ENCODE results near the gene DLL4.

DLL4 gene

DNA sequence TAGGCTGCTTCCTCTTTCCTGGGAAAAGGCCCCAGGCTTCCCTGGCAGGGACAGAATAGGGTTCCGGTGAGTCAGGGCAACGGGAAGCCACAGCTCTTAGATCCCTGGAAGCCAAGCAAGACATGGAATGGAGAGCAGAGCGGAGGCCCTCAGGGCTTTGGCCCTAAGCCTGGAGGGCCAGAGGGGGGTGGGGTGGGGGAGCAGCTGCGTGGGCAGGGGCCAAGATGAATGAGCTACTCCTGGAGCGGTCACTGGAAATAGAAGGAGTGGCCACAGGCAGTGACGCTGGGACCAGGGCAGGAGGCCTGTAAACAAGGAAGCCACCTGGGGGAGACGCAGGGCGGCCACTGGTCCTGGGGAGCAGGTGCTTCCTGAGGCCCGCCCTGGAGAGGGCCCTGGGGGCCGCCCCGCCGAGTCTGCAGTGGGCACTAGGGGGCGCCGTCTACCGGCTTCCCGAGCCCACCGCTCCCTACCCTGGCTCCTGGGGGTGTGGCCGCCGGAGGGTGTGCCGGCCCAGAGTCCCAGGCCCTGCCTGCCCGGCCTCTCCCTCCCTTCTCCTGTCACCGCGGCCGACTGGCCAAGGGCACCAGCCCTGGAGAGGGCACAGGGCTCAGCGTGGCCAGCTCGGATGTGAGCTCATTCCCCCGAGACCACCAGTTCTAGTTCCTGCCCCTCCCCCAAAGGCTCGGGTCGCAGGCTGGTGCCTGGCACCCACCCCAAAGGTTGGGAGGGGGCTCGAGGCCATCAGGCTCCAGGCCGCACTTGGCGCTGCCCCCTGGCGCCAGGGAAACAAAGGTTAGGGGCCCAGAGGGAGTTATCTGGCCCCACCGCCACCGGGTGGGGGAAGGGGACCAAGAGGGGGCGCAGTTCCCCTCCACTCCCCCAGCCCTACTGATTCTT, 22.8 kb upstream of the DLL4 start:
- peak; percentile 41 to 68 for DNase-seq (ENCODE audit: low read depth in 2 of 2)

DNA sequence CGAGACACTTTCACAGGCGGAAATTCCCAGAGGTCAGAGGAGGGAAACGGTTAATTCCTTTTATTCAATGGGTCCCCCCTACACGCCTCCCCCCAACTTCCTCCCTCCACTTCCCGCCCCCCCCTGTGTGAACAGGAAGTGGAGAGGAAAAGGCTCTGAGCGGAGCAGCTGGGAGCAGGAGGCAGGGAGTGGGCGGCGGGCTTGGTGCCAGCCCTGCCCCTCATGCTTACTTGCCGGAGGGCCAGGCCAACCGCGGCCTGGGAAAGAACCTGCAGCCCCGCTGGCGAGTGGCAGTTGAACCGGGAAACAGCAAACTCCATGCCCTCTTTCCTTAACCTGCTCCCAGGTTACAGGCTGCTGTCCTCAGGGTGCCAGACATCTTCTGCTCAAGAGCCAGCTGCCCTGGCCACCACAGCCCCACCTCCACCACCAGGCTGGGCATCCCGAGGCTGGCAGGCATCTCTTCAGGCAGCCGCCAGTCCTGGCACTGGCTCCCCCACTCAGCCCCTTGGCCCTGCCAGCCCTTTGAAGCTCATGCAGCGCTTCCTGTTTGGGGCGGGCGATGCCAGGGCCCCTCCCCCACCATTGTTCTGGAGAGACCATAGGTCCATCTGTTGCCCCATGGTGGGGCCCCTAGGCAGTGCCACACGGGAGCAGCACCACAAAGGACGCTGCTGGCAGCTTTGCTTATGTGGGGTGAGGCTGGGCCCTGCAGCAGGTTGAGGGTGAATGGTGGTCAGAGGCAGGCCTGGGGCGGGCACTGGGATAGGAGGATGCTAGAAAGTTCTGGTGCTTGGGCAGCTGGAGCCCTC, 21.9 kb upstream of the DLL4 start:
- peak in 1 of 2 donors; percentile 43 for DNase-seq (ENCODE audit: low read depth in 2 of 2)

DNA sequence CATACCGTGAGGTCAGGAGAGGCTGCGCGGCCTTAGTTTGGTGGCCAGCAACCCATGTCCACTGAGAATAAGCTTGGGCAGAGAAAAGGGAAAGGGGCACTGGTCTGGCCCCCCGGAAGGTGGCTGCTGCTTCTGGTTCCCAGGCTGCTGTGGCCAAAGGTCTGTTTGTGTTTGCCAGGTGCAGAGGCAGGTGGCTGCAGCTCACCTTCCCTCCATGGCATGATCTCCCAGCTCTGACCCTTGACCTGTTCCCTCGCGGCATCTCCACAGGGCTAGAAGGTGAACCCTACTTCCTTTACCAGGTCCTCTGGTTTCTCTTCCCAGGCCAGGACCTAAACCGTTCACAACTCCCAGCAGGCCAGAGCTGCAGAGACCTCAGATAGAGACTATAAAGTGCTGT, 21.0 kb upstream of the DLL4 start:
- no peak for DNase-seq (ENCODE audit: low read depth in 2 of 2)

DNA sequence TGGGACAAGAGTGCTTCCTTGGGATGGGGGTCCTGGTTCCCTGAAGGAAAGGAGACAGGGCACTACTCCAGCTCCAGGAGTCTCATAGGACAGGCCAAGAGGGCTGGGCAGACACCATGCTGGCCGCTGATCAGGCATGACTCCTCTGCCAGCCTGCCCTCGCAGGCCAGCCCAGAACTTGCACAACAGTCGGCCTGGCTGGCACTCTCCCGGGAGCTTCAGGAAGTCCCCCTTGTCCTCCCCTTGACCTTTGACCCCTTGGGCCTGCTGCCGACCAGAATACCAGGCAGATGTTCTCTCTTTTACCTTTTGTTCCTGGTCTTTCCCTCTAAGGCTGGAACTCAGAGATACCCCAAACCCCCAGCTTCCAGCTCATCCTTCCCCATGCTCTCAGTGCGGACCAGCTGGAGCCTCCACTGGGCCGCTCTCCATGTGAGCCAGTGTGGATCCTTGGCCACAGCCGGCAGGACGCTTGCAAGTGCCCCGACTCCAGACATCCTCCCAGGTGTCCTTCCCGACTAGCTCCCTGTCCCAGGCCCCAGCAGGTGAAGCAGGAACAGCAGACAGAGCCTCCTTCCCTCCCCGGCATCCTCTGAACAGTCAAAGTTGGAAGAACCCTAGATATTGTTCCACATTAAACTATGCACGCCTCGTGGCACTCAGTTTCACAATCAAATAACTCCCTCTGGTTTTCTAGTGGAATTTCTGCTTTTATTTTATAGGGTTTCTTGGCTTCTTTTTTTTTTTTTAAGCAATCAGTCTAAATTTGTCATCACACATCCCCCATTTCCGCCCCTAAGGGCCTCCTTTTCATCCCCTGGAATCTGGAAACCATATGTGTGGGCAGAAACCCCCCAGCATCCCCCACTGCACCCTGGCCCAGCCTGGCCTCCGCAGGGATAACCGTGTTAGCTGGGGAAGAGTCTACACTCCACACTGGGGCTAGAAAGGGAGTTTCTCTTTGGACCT, 19.2 kb upstream of the DLL4 start:
- no peak for DNase-seq (ENCODE audit: low read depth in 2 of 2)

DNA sequence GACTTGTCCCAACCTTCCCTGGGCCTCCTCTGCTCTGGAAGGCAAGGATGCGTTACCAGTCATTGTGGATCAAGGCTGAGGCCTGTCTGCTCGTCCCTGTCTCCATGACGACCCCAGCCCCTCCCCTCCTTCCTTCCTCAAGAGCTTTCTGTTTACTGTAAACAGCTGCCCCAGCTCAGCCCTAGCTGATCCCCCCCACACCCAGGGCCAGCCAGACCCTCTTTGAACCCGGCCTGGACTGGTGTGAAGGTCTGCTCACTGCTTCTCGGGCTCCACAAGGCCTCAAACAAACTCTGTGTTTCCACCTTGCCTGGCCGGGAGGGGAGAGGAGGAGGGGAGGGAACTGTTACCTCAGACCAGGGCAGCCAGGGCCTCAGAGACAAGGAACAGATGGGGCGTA, 18.0 kb upstream of the DLL4 start:
- DNase-seq (ENCODE audit: low read depth in 2 of 2): no peak

DNA sequence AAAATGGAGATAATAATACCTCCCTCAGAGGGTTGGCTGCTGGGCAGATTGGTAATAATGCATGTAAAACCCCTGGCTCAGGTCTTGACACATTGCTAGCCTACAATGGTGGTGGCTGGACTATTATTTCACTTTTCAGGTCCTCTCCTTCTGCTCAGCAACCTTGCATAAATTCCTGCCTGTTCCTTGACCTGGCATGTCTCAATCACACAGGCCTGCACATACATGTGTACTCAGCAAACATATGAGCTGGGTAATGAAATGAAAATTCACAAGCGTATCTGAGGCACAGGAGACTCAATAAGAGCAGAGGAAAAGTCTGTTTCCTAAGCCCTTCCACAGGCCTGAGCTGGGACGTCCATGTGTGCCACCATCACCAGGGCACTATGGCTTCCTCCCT, 17.4 kb upstream of the DLL4 start:
- DNase-seq (ENCODE audit: low read depth in 2 of 2): no peak

DNA sequence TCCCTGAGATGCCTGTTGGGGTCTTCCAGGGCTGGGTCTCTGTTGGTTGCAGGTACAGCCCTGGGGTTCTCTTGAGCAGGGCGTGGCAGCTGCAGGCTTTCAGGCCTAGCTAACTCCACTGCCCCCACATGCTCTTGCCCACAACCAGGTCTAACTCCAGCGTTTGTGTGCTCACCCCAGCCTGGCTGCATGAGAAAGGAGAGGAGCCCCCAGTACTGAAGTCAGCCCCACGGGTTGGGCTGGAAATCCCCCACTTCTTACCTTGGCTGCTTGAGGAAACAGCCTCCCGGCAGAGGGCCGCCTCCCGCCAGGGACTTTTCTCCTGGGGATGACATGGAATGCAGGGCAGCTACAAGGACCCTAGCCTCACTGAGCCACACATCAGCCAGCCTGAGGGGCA, 16.7 kb upstream of the DLL4 start:
- DNase-seq (ENCODE audit: low read depth in 2 of 2): no peak

DNA sequence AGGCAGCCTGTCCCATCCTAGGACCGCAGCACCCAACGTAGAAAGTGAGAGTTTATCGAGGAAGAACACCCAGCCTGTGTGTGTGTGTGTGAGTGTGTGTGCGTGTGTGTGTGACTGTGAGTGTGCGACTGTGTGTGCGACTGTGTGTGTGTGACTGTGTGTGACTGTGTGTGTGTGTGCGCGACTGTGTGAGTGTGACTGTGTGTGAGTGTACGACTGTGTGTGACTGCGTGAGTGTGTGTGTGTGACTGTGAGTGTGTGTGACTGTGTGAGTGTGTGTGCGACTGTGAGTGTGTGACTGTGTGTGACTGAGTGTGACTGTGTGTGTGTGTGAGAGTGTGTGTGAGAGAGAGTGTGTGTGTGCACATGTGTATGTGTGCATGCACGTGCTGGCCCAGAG, 15.1 kb upstream of the DLL4 start:
- DNase-seq (ENCODE audit: low read depth in 2 of 2): no peak

DNA sequence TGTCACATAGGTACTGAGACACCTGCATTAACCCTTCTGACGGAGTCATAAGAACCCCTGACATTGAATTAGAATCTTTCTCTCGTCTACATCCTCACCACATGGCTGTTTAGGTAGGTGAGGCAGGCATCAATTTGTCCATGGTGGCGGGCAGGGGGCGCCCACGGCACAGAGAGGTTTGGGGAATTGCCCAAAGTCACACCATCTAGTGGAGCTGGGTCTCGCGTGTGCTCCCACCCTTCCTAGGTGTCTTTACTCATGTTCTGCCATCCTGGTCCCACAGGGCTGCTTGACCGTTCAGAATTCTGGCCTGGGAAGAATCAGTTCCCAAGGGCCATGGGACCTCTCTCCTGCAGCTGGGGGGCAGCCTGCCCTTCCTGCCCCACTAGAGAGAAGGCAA, 14.7 kb upstream of the DLL4 start:
- DNase-seq (ENCODE audit: low read depth in 2 of 2): no peak

DNA sequence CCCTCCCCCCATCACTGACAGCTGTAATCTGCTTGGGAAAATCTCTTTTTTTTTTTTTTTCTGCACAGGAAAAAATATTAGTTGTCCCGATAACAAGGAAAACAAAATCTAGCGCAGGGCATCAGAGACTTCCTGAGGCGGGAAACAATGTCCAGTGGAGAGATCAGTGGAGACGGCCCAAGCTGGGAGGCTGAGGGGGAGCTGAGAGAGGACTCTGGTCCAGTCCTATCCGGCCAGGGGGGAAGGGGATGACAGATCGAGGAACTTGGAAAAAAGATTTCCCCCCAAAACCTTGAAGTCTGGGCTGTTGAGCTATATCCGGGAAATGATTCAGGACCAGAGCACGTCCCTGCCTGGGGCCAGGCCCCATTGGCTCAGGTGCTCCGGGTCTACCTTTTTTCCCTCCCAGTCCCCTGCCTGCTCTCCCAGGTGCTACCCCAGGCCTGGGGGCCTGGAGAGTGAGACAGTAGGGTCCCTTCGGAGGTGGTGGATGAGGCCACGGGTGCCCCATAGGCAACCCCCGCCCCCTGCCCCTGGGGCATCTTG, 14.0 kb upstream of the DLL4 start:
- no peak for DNase-seq (ENCODE audit: low read depth in 2 of 2)

DNA sequence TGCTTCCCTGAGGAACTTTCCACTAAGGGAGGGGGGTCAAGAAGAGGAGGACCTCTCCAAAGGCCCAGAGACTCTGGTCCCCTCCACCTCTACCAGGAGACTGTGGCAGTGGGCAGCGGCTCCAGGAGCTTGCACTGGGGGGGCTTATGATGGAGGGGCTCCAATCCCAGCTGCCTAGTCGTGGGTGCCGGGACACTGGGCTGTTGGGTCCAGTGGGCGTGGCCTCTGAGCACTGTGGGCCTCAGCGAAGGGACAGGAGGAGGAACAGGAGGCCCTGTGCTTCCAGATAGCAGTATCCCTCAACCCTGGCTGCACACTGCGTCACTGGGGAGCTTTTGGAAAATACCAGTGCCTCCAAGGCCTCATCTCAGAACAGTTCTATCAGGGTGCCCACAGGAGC, 13.5 kb upstream of the DLL4 start:
- no peak for DNase-seq (ENCODE audit: low read depth in 2 of 2)

DNA sequence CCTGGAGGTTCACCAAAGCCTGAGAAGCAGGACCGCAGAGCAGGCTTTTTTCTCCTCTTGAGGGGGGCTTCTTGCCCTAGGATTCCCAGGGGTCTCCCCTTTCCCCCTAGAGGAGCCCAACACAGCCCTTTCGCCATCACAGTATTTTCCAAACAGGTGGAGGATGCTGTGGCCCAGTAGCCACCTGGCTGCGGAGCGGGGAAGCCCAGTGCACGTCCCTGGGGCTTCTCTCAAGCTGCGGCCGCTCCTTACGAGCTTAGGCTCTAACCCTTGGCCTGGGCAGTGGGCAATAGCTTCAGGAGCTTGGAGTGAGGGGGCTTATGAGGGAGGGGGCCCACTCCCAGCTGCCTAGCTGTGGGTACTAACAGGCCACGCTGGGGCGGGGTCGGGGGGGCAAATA, 11.6 kb upstream of the DLL4 start:
- DNase-seq (ENCODE audit: low read depth in 2 of 2): no peak

DNA sequence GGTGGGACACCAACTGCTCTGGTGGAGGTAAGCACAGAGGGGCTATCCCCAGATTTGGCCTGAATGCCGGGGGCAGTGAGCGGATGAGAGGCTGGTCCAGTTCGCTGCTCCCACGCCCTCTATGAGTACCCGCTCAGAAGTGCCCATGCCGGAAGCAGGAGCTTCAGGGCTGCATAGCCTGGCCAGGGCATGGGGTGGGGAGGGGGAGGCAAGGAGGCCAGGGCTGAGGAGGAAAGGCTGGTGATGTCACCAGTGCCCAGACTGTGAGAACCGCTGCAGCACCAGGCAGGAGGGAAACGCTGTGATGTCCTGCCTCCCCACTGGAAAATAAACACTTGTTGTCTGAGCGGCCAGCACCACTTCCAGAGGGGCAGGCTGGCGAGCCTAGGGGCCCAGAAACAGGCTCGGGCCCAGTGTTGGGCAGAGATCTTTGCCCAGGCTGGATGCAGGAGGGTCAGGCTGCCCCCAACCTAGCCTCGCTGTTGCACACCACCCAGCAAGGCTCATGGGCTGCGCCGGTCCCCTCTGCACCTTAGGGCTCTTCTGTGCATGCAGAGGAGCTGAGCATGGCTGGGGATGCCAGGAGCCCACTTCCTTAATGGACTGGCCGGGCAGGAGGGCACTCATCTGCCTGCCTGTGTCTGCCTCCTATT, 10.9 kb upstream of the DLL4 start:
- DNase-seq (ENCODE audit: low read depth in 2 of 2): no peak

DNA sequence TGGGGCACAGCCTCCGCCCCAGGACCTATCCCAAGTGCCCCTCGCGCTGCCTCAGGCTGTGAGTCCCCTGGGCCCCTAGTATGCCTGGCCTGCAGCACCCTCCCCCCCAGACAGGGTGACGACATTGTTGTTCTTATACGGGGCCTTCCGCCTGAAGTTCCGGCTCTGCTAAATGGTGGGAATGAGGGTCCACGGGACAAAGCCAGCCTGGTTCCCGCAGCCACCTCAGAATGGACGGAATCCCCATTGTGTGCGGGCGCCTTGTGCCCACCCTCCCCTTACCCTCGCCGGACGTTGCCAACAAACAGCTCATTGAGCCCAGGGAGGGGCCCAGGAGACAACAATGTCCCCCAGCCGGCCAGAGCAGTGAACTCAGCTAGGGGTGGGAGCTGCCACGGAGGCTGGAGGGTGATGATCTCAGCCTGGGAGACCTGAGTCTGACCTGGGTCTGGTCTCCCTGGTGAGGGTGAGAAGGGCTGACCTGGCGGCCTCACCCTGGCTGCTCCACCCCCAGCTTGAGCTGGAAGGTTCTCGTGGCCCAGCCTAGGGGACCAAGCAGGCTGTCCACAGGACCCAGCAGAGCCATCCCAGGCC, 10.2 kb upstream of the DLL4 start:
- DNase-seq (ENCODE audit: low read depth in 2 of 2): no peak

DNA sequence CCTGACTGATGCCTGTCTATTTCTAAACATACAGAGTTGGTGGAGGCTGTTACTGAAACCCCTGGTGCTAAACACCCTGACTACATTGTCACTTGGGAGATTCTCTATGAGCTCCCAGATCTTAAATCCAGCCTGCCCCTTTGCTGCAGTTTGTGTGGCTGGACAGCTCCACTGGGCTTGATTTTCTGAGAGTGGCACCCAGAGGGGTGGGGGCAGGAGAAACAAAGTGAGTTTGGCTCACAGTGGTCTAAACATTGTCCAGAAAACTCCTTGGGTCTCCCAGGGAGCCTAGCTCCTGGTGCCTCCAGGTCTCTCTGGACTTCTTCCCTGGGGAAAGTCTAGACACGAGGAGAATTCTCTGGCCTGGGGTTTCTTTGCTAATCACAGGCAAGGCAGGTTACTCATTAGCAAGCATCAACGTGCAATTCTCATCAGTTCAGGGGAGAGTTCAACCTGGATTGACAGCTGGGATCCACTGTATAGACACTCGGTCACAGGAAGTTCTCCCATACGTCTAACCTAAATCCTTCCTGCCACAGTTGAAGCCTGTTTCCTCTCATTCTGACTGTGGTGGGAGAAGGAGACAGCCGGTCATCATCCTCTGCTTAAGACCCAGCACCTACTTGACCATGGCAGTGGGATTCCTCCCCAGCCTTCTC, 7.1 kb upstream of the DLL4 start:
- DNase-seq (ENCODE audit: low read depth in 2 of 2): no peak

DNA sequence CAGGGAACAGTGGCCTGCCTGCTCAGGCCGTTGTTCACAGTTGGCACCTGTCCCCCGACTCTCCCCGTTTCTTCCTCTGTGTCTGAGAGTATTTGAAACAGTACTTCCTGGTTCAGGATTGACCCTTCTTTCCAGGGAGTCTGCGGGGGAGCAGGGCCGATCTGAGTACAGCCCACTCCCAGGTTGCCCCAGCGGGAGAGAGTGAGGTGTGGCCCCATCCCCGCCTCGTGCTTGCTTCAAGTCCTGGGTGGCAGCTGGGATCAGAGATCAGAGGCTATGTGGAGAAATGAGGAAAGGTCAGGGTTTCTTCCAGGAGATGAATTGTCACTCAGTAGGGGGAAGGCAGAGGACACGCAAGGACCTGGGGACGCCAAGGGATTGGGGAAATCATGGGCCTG, 6.5 kb upstream of the DLL4 start:
- no peak for DNase-seq (ENCODE audit: low read depth in 2 of 2)

DNA sequence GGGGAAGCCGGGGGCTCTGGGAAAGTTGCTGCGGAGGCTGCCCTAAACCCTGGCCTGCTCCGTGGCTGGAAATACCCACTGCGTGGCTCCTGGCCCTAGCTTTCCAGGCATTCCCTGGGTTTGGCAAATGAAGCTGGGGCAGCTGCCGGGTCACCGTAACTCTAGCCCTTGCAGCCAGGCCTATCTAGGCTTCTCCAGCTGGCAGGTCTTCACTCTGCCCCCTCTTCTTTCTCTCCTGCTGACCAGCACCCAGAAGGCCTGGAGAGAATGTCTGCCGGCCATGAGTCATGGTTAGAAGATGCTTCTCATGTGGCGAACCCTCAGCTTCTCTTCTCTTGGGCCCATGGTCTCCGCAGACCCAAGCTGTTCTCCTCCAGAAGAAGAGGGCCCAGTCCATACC, 5.6 kb upstream of the DLL4 start:
- no peak for DNase-seq (ENCODE audit: low read depth in 2 of 2)

DNA sequence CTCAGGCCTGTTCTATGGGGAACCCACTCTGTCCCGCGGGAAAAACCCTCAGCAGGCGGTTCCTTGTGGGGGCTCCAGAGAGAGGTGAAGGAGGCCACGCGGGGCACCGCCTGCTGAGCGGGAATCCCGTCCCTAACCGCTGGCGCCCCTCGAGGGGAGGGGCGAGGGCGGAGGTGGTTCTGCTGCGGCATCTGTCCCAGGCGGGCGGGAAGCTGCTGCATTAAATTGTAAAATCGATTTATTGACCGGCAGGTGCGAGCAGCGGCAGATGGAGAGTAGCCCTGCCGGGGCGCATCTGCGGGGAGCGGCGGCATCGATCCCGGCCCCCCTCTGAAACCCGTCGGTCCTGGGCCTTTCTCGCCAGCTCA, 3.7 kb upstream of the DLL4 start:
- no peak for DNase-seq (ENCODE audit: low read depth in 2 of 2)

DNA sequence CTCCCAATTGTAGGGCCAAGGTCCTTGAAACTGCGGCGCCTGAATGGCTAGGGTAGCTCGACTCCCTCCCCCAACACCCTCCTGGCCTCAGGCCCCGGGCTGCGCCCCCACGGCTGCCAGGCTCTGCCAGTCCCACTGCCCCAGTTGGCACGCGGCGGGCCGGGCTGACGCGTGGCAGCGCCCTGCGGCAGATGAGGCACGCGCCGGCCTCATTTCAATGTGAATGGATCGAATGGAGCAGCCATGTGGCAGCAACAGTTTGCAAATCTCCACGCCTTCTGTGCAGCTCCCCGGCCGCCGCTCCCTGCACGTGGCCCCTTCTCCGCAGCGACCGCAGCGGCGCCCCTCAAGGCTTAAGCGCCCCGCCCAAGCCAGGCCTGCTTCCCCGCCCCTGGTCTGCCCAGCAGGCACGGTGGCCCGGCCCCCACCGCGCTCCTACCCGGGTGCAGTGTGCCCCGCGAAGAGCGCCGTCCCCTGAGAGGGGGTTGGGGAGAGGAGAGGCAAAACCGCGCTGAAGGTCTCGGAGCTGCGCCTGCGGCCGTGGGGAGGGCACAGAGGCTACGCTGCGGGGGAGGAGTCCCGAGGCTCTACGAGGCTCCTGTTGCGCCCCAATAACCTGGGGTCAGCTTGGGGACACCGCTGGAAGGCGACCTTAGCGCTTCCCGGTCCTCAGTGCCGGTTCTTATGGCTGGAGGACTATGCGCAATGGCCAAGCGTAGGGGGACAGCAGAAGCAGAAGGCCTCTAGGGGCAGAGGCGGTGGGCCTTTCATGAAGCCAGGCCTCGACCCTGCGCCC, 3.1 kb upstream of the DLL4 start:
- DNase-seq (ENCODE audit: low read depth in 2 of 2): no peak
